ENCODE data around the gene SPEN.

DNA sequence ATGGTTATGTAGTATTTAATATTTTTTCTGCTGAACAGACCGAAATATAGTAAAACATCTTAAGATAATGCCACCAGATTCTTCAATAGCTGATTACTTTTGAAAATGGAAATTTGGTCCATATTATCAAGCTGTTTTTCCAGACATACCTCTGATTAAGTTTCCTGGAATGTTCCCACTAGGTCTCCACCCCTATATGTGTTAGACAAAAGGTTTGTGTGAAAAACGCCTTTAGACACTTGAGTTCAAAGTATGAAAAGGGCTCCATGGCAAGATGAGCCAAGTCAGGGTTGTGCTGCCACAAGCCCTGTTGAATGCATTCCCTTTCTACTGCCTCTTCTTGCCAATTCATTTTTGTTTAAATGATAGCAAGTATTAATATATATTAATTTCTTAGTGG, 75.7 kb downstream of the SPEN start:
- TF ChIP-seq, protein P1, sequence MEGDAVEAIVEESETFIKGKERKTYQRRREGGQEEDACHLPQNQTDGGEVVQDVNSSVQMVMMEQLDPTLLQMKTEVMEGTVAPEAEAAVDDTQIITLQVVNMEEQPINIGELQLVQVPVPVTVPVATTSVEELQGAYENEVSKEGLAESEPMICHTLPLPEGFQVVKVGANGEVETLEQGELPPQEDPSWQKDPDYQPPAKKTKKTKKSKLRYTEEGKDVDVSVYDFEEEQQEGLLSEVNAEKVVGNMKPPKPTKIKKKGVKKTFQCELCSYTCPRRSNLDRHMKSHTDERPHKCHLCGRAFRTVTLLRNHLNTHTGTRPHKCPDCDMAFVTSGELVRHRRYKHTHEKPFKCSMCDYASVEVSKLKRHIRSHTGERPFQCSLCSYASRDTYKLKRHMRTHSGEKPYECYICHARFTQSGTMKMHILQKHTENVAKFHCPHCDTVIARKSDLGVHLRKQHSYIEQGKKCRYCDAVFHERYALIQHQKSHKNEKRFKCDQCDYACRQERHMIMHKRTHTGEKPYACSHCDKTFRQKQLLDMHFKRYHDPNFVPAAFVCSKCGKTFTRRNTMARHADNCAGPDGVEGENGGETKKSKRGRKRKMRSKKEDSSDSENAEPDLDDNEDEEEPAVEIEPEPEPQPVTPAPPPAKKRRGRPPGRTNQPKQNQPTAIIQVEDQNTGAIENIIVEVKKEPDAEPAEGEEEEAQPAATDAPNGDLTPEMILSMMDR (IDR thresholded peaks at IDR 0.05; ENCODE audit: poor library complexity): no peak
- no peak for TF ChIP-seq EZH2 (IDR thresholded peaks at IDR 0.05; ENCODE audit: borderline replicate concordance)
- TF ChIP-seq EZH2phosphoT487 (IDR thresholded peaks at IDR 0.05; ENCODE audit: low read depth, severe bottlenecking, unreplicated experiment): no peak
